CD14-positive monocyte (primary cell): ENCODE results near the gene GRXCR2. TPM values are rescaled to one million over a fixed set of nuclear protein-coding genes. Genes with fewer than 3 reads are reported as not detected.
A peak's percentile ranks its signal among the peaks of the same experiment; 100 is the strongest.
"Not testable (repeated sequence)": the region's sequence is repeated elsewhere in the genome, so short reads cannot be mapped to it uniquely, and the experiment has no call there.

Experiments
- DNase-seq, 3 donors: peaks; one replicate each; pipeline ENCODE4 v3.0.0-alpha.2; 2011 to 2022
- H2AFZ ChIP-seq: 2 replicates; pipeline ENCODE4 v1.6.0; 2012; ENCODE audit warnings: mild to moderate bottlenecking, low read depth, low read length, inconsistent platforms; ENCODE audit not compliant: insufficient read depth, poor library complexity, severe bottlenecking
- H3K27ac ChIP-seq, 2 donors: 1 replicate in 1 of 2; 2 replicates in 1 of 2; pipeline ENCODE4 v1.5.1; 2012 to 2013; ENCODE audit warnings: low read length in 2 of 2, control low read depth in 1 of 2, inconsistent platforms in 1 of 2, low read depth in 1 of 2, mild to moderate bottlenecking in 1 of 2
- H3K27me3 ChIP-seq, 2 donors: one replicate each; pipeline versions ENCODE4 v1.6.0 to v1.6.1; 2011 to 2013; ENCODE audit warnings: low read length in 2 of 2; ENCODE audit not compliant: control insufficient read depth in 2 of 2, insufficient read depth in 2 of 2
- H3K36me3 ChIP-seq, 2 donors: replicated peaks in 1 of 2; 1 replicate in 1 of 2; 2 replicates in 1 of 2; pipeline versions ENCODE4 v1.5.1 to v1.6.1; 2012 to 2013; ENCODE audit warnings: low read length in 2 of 2, control low read depth in 1 of 2, inconsistent platforms in 1 of 2, mild to moderate bottlenecking in 1 of 2; ENCODE audit not compliant: insufficient read depth in 2 of 2, control insufficient read depth in 1 of 2
- H3K4me1 ChIP-seq, 2 donors: 1 replicate in 1 of 2; 2 replicates in 1 of 2; pipeline versions ENCODE4 v1.5.1 to v1.6.1; 2012 to 2013; ENCODE audit warnings: low read length in 2 of 2, control low read depth in 1 of 2, inconsistent platforms in 1 of 2, mild to moderate bottlenecking in 1 of 2, moderate library complexity in 1 of 2; ENCODE audit not compliant: insufficient read depth in 2 of 2, control insufficient read depth in 1 of 2
- H3K4me2 ChIP-seq: replicated peaks from 2 replicates; pipeline ENCODE3; 2012; ENCODE audit warnings: low read length, moderate library complexity, mild to moderate bottlenecking; ENCODE audit not compliant: poor library complexity, severe bottlenecking; ENCODE audit errors: extremely low read depth
- H3K4me3 ChIP-seq, 3 experiments: fragments of 200-600 bp in 1 of 3; sonication (generic) in 1 of 3; replicated peaks in 1 of 3; 1 replicate in 2 of 3; 2 replicates in 1 of 3; pipeline ENCODE4 v1.5.1; 2011 to 2013; ENCODE audit warnings: low read length in 3 of 3, mild to moderate bottlenecking in 3 of 3, control low read depth in 2 of 3, low read depth in 2 of 3, inconsistent platforms in 1 of 3, moderate library complexity in 1 of 3
- H3K79me2 ChIP-seq: 2 replicates; pipeline ENCODE4 v1.6.0; 2012; ENCODE audit warnings: mild to moderate bottlenecking, control low read depth, inconsistent platforms, low read length, moderate library complexity; ENCODE audit not compliant: insufficient read depth
- H3K9ac ChIP-seq: 2 replicates; pipeline ENCODE4 v1.6.0; 2017; ENCODE audit warnings: low read length, mild to moderate bottlenecking; ENCODE audit not compliant: insufficient read depth, poor library complexity, severe bottlenecking
- H3K9me3 ChIP-seq, 2 donors: replicated peaks in 1 of 2; 1 replicate in 1 of 2; 2 replicates in 1 of 2; pipeline versions ENCODE4 v1.5.1 to v1.6.1; 2012 to 2013; ENCODE audit warnings: low read length in 2 of 2, control low read depth in 1 of 2; ENCODE audit not compliant: control insufficient read depth in 1 of 2, insufficient read depth in 1 of 2
- H4K20me1 ChIP-seq: 2 replicates; pipeline ENCODE4 v1.6.0; 2012; ENCODE audit warnings: mild to moderate bottlenecking, low read length, control low read depth, moderate library complexity; ENCODE audit not compliant: insufficient read depth
- H3K27ac Mint-ChIP-seq, 7 donors: one replicate each; pipeline ENCODE4 v1.8.0; 2020; ENCODE audit warnings: mild to moderate bottlenecking in 7 of 7, mixed read lengths in 7 of 7, moderate library complexity in 6 of 7, inconsistent platforms in 2 of 7
- H3K27me3 Mint-ChIP-seq, 3 donors: one replicate each; pipeline ENCODE4 v1.8.0; 2021 to 2022; ENCODE audit warnings: low read depth in 3 of 3, mild to moderate bottlenecking in 3 of 3, mixed read lengths in 3 of 3, moderate library complexity in 3 of 3, inconsistent platforms in 1 of 3
- H3K36me3 Mint-ChIP-seq, 2 donors: one replicate each; pipeline ENCODE4 v1.8.0; 2020; ENCODE audit warnings: mixed read lengths in 2 of 2, inconsistent platforms in 1 of 2, mild to moderate bottlenecking in 1 of 2
- H3K4me1 Mint-ChIP-seq: one replicate; pipeline ENCODE4 v1.8.0; 2020; ENCODE audit warnings: mild to moderate bottlenecking, mixed read lengths
- H3K4me3 Mint-ChIP-seq, 2 donors: one replicate each; pipeline ENCODE4 v1.8.0; 2020; ENCODE audit warnings: mild to moderate bottlenecking in 2 of 2, mixed read lengths in 2 of 2, moderate library complexity in 1 of 2
- H3K9me3 Mint-ChIP-seq, 7 donors: one replicate each; pipeline ENCODE4 v1.8.0; 2020 to 2022; ENCODE audit warnings: mixed read lengths in 7 of 7, mild to moderate bottlenecking in 6 of 7, moderate library complexity in 6 of 7, inconsistent platforms in 2 of 7
- WGBS: methylation state at CpG from one replicate; pipeline ENCODE4 v1.1.5; 2013; ENCODE audit warnings: missing lambda C conversion rate; ENCODE audit not compliant: insufficient coverage; 5-methylcytosine and 5-hydroxymethylcytosine counted together
- intact Hi-C, 2 donors: fragments of 100-400 bp; cut with micrococcal nuclease; formaldehyde crosslinking; loops; one replicate each; pipeline versions ENCODE4 v1.15.0 to v1.15.1; 2023
- polyA plus RNA-seq, 3 donors: library from polyadenylated mRNA; depleted of rRNA in 1 of 3; unstranded in 2 of 3; stranded (reverse) in 1 of 3; fragments of 300-500 nt in 2 of 3; fragments of >200 nt in 1 of 3; fragmentation: Illumina TruSeq in 2 of 3; gene quantifications; 1 replicate in 2 of 3; 2 replicates in 1 of 3; pipeline ENCODE4 v1.2.3, GENCODE V29; 2012 to 2021
- TF ChIP-seq, protein P1 (sequence below): fragments of 200-600 bp; IDR thresholded peaks from one replicate; pipeline ENCODE4 v1.8.0; 2022; ENCODE audit warnings: antibody characterized with exemption, mild to moderate bottlenecking

GRXCR2 gene
- polyA plus RNA-seq, 3 donors: not detected

DNA sequence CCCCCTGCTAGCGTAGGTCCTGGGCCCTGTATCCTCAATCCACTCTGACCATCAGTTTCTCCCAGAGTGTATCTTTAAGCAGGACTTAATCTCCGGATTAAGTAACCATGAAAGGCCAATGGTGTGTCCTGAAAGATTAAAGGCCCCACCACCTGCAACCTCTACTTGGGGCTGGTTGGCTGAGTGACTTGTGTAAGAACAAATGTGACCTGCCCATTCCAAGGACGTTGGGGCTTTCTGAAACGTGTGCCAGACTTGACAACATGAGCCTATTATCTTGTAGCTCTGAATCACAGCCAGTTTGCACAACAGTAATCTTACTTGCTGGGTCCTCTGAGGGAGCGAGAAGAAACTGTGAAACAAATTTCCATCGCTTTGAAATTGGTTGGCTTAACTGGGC is 34.5 kb downstream of the GRXCR2 start:
- no peaks in the 10 kb centered on the region for H3K9me3 Mint-ChIP-seq
- intact Hi-C loops: loop anchor here in 1 of 2 donors (10.0 kb wide), 1 partner anchor 153 kb away; no protein-coding TSS in a partner anchor
- no peak for DNase-seq
- Histone ChIP-seq H3K4me2 (no peak overlapping the region), H3K4me1 (peaks cover 12 to 17% of the 10 kb centered on the region in 2 donors), H3K4me3 (no peak overlapping the region), H3K9ac (no peak overlapping the region), H3K9me3 (no peaks in the 10 kb centered on the region), H3K27ac (no peak overlapping the region), H4K20me1 (no peaks in the 10 kb centered on the region), H3K27me3 (no peaks in the 10 kb centered on the region), H2AFZ (no peak overlapping the region), H3K79me2 (no peaks in the 10 kb centered on the region), H3K36me3 (no peaks in the 10 kb centered on the region)
- peaks cover 17% of the 10 kb centered on the region for H3K4me1 Mint-ChIP-seq
- H3K36me3 Mint-ChIP-seq: no peaks in the 10 kb centered on the region
- peaks cover 1 to 8% (median 1%) of the 10 kb centered on the region in 3 donors for H3K27me3 Mint-ChIP-seq
- no peak overlapping the region for H3K27ac Mint-ChIP-seq
- no peak overlapping the region for H3K4me3 Mint-ChIP-seq
- WGBS: 95% methylated on average over 2 of the region's 6 CpGs
- TF ChIP-seq, protein P1, sequence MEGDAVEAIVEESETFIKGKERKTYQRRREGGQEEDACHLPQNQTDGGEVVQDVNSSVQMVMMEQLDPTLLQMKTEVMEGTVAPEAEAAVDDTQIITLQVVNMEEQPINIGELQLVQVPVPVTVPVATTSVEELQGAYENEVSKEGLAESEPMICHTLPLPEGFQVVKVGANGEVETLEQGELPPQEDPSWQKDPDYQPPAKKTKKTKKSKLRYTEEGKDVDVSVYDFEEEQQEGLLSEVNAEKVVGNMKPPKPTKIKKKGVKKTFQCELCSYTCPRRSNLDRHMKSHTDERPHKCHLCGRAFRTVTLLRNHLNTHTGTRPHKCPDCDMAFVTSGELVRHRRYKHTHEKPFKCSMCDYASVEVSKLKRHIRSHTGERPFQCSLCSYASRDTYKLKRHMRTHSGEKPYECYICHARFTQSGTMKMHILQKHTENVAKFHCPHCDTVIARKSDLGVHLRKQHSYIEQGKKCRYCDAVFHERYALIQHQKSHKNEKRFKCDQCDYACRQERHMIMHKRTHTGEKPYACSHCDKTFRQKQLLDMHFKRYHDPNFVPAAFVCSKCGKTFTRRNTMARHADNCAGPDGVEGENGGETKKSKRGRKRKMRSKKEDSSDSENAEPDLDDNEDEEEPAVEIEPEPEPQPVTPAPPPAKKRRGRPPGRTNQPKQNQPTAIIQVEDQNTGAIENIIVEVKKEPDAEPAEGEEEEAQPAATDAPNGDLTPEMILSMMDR: no peak

DNA sequence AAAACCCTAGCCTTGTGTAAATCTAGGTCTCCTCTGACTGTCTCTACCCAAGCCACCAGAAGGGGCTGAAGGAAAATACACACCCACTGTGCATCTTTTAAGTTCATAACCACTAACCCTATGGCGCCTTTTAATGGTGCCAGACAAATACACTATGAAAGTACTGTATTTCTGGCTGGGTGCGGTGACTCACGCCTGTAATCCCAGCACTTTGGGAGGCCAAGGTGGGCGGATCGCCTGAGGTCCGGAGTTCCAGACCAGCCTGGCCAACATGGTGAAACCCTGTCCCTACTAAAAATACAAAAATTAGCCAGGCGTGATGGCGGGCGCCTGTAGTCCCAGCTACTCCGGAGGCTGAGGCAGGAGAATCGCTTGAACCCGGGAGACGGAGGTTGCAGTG is 36.6 kb downstream of the GRXCR2 start:
- not testable (repeated sequence) for H4K20me1 ChIP-seq, H3K79me2 ChIP-seq, H3K9me3 ChIP-seq, DNase-seq, H3K4me2 ChIP-seq, H3K9me3 Mint-ChIP-seq, H3K27ac Mint-ChIP-seq, H3K27me3 Mint-ChIP-seq, H3K36me3 ChIP-seq, H3K36me3 Mint-ChIP-seq, H3K9ac ChIP-seq, H3K27ac ChIP-seq, H3K4me3 Mint-ChIP-seq, H3K27me3 ChIP-seq
- intact Hi-C loops: loop anchor here in 1 of 2 donors (10.0 kb wide), 1 partner anchor 151 kb away; no protein-coding TSS in a partner anchor
- H3K4me1 ChIP-seq: peaks cover 12 to 17% of the 10 kb centered on the region in 2 donors
- peak overlapping the region; percentile 73 for H2AFZ ChIP-seq
- WGBS: 100% methylated on average over 5 of the region's 13 CpGs
- peak overlapping the region in 1 of 3 experiments; percentile 89 for H3K4me3 ChIP-seq
- peaks cover 17% of the 10 kb centered on the region for H3K4me1 Mint-ChIP-seq
